Endothelial cell of umbilical vein (primary cell): Measurements from ENCODE around the gene RBFOX1. TPM values are rescaled to one million over a fixed set of nuclear protein-coding genes. Genes with fewer than 3 reads are reported as not detected.

Experiments used
- BruUV-seq: library from RNA; stranded (reverse); fragments of 400-500 nt; replicated peaks from 2 replicates; lab custom pipeline; 2021; lab: Mats Ljungman, UMichigan
- CTCF ChIA-PET: fragments of 300-600, 350-600 bp; sonication (Branson Sonifier 250); formaldehyde crosslinking; loops from one replicate; lab custom pipeline; 2021; ENCODE audit warnings: antibody characterized with exemption, inconsistent platforms; lab: Charles Lee
- POLR2A ChIA-PET: fragments of 300-600, 350-600 bp; sonication (Branson Sonifier 250); formaldehyde crosslinking; loops from one replicate; lab custom pipeline; 2021; ENCODE audit warnings: antibody characterized with exemption, inconsistent platforms; lab: Charles Lee
- DNase-seq: peaks from one replicate; pipeline ENCODE4 v3.0.0-alpha.2; 2011; ENCODE audit warnings: low read depth, low spot score
- FAIRE-seq: peaks from 2 replicates; lab custom pipeline; 2011; peaks lifted over from hg19 to GRCh38; lab: Jason Lieb, UNC
- H2AFZ ChIP-seq: 2 replicates; pipeline ENCODE4 v1.6.0; 2012; ENCODE audit warnings: low read depth, low read length, control low read depth, inconsistent platforms
- H3K27ac ChIP-seq: 2 replicates; pipeline ENCODE4 v1.5.1; 2011; ENCODE audit warnings: low read depth, mild to moderate bottlenecking, control low read depth, low read length, moderate library complexity; ENCODE audit not compliant: insufficient read depth
- H3K27me3 ChIP-seq, 2 experiments: 2 replicates each; pipeline versions ENCODE4 v1.6.0 to v1.6.1; 2011; ENCODE audit warnings: low read length in 2 of 2, mixed read lengths in 1 of 2; ENCODE audit not compliant: control insufficient read depth in 2 of 2, insufficient read depth in 2 of 2
- H3K36me3 ChIP-seq, 2 experiments: 2 replicates in 1 of 2; 3 replicates in 1 of 2; pipeline ENCODE4 v1.5.1; 2011; ENCODE audit warnings: low read length in 2 of 2, mild to moderate bottlenecking in 1 of 2, moderate library complexity in 1 of 2; ENCODE audit not compliant: control insufficient read depth in 2 of 2, insufficient read depth in 2 of 2; ENCODE audit errors: extremely low read depth in 1 of 2
- H3K4me1 ChIP-seq: 3 replicates; pipeline ENCODE4 v1.5.1; 2011; ENCODE audit warnings: mild to moderate bottlenecking, low read length; ENCODE audit not compliant: control insufficient read depth, insufficient read depth; ENCODE audit errors: extremely low read depth
- H3K4me2 ChIP-seq: 2 replicates; pipeline ENCODE4 v1.6.1; 2011; ENCODE audit warnings: low read length, control low read depth, mixed read lengths; ENCODE audit not compliant: insufficient read depth
- H3K4me3 ChIP-seq, 3 experiments: fragments of 200-600 bp in 1 of 3; sonication (generic), shearing (Covaris generic) in 1 of 3; replicated peaks in 1 of 3; 2 replicates each; pipeline ENCODE4 v1.5.1; 2011 to 2016; ENCODE audit warnings: control low read depth in 3 of 3, low read length in 3 of 3, mild to moderate bottlenecking in 2 of 3, inconsistent platforms in 1 of 3, low read depth in 1 of 3, moderate library complexity in 1 of 3; ENCODE audit not compliant: insufficient read depth in 1 of 3
- H3K79me2 ChIP-seq: 2 replicates; pipeline ENCODE4 v1.6.0; 2012; ENCODE audit warnings: low read length, inconsistent platforms; ENCODE audit not compliant: control insufficient read depth, insufficient read depth
- H3K9ac ChIP-seq: replicated peaks from 2 replicates; pipeline ENCODE3; 2011; ENCODE audit warnings: low read length, control low read depth; ENCODE audit not compliant: insufficient read depth; ENCODE audit errors: extremely low read depth
- H3K9me1 ChIP-seq: replicated peaks from 3 replicates; pipeline ENCODE4 v1.6.0; 2011; ENCODE audit warnings: mild to moderate bottlenecking, low read length; ENCODE audit not compliant: control insufficient read depth, insufficient read depth; ENCODE audit errors: extremely low read depth
- H3K9me3 ChIP-seq: replicated peaks from 2 replicates; pipeline ENCODE4 v1.5.1; 2012; ENCODE audit warnings: low read length, inconsistent platforms; ENCODE audit not compliant: control insufficient read depth, insufficient read depth
- H4K20me1 ChIP-seq: replicated peaks from 2 replicates; pipeline ENCODE3; 2011; ENCODE audit warnings: mild to moderate bottlenecking, low read length; ENCODE audit not compliant: control insufficient read depth, insufficient read depth; ENCODE audit errors: extremely low read depth
- CTCF ChIP-seq, 2 donors: IDR thresholded peaks; 1 replicate in 1 of 2; 2 replicates in 1 of 2; pipeline ENCODE4 v1.5.1; 2011; ENCODE audit warnings: low read length in 2 of 2, mild to moderate bottlenecking in 2 of 2, moderate library complexity in 2 of 2, control low read depth in 1 of 2, inconsistent platforms in 1 of 2, low read depth in 1 of 2; ENCODE audit not compliant: insufficient read depth in 1 of 2; ENCODE audit errors: extremely low read depth in 1 of 2
- EZH2 ChIP-seq: IDR thresholded peaks from 2 replicates; pipeline ENCODE4 v1.6.1; 2012; ENCODE audit warnings: borderline replicate concordance, low read depth, mild to moderate bottlenecking, moderate library complexity, low read length, inconsistent platforms; ENCODE audit not compliant: severe bottlenecking
- FOS ChIP-seq: IDR thresholded peaks from 2 replicates; pipeline ENCODE4 v1.6.1; 2011; ENCODE audit warnings: mild to moderate bottlenecking, low read length, moderate library complexity, borderline replicate concordance; ENCODE audit not compliant: insufficient read depth
- GATA2 ChIP-seq: IDR thresholded peaks from 2 replicates; pipeline ENCODE4 v1.7.0; 2011; ENCODE audit warnings: low read depth, mild to moderate bottlenecking, moderate library complexity, mixed read lengths, low read length; ENCODE audit not compliant: insufficient read length, insufficient read depth
- JUN ChIP-seq: IDR thresholded peaks from 2 replicates; pipeline ENCODE4 v1.6.1; 2011; ENCODE audit warnings: borderline replicate concordance, low read depth; ENCODE audit not compliant: insufficient read length, insufficient read depth
- MAX ChIP-seq: IDR thresholded peaks from 2 replicates; pipeline ENCODE4 v1.6.1; 2011; ENCODE audit not compliant: insufficient read depth, insufficient read length
- MYC ChIP-seq: IDR thresholded peaks from one replicate; pipeline ENCODE4 v1.6.1; 2011; ENCODE audit warnings: mild to moderate bottlenecking, low read depth, low read length
- POLR2A ChIP-seq: IDR thresholded peaks from 2 replicates; pipeline ENCODE4 v1.6.1; 2012; ENCODE audit warnings: low read depth, mild to moderate bottlenecking, control low read depth, low read length
- POLR2AphosphoS5 ChIP-seq: IDR thresholded peaks from 2 replicates; pipeline ENCODE4 v1.6.1; 2012; ENCODE audit warnings: low read depth, mild to moderate bottlenecking, control low read depth, low read length, moderate library complexity; ENCODE audit not compliant: insufficient read depth
- dilution Hi-C: fragments of 300-500 bp; cut with MboI; formaldehyde crosslinking; loops from one replicate; pipeline ENCODE4 v1.15.0; 2019; ENCODE audit warnings: low sequenced_read_pairs; ENCODE audit not compliant: extremely low pct_ligation_motif_present
- intact Hi-C: fragments of 100-400 bp; cut with micrococcal nuclease; formaldehyde crosslinking; loops from one replicate; pipeline ENCODE4 v1.10.0; 2022
- polyA plus RNA-seq, 4 experiments: library from polyadenylated mRNA; depleted of rRNA in 3 of 4; stranded (reverse) in 3 of 4; unstranded in 1 of 4; fragments of >200 nt; gene quantifications; 2 replicates each; pipeline versions ENCODE4 v1.2.1 to v1.2.3, GENCODE V29; 2011 to 2012; ENCODE audit warnings: missing spikeins in 1 of 4
- total RNA-seq: library from RNA; stranded (reverse); gene quantifications from 2 replicates; pipeline ENCODE4 v1.2.3, GENCODE V29; 2021

RBFOX1 gene
- total and polyA plus RNA-seq, 2 donors (not counting 3 experiments of a cell fraction or from before 2014, with no cell fraction given): not detected

- no peak for TF ChIP-seq JUN
- TF ChIP-seq MYC: no peak
- TF ChIP-seq FOS: no peak
- no peak for TF ChIP-seq POLR2A
- TF ChIP-seq GATA2: no peak
- no peak for TF ChIP-seq POLR2AphosphoS5
- TF ChIP-seq CTCF (IDR thresholded peaks at IDR 0.05; ENCODE audit: extremely low read depth in 1 of 2, insufficient read depth in 1 of 2, low read depth in 1 of 2, low read length in 2 of 2): no peak
- no peak for TF ChIP-seq EZH2
- TF ChIP-seq MAX: no peak
- FAIRE-seq: no peak
- Histone ChIP-seq H3K79me2 (no peaks in the 10 kb centered on the region), H3K4me3 (no peak overlapping the region), H3K4me2 (no peak overlapping the region), H3K27ac (no peak overlapping the region), H2AFZ (no peak overlapping the region), H3K27me3 (no peaks in the 10 kb centered on the region), H3K9me3 (peaks cover 6% of the 10 kb centered on the region), H3K9me1 (no peaks in the 10 kb centered on the region), H4K20me1 (no peaks in the 10 kb centered on the region), H3K9ac (no peak overlapping the region), H3K36me3 (no peaks in the 10 kb centered on the region), H3K4me1 (no peaks in the 10 kb centered on the region)
- DNase-seq: no peak
- intact Hi-C loops (no loop called here), dilution Hi-C loops (no loop called here)
- POLR2A ChIA-PET: no interaction called here
- CTCF ChIA-PET: no interaction called here
- no TSS peak for BruUV-seq
Observed at GRCh38 chr16:7380911-7381310, 48.3 kb downstream of the RBFOX1 start.
